Measurements from ENCODE around the gene SEMA3F.

SEMA3F gene

GRCh38 chr3:50183755-50184154, 28.6 kb downstream of the SEMA3F start:
- Mint-ChIP-seq H3K9me3 (no peaks in the 10 kb centered on the region), H3K4me3 (no peak overlapping the region), H3K27me3 (no peaks in the 10 kb centered on the region), H3K4me1 (ENCODE audit: low read depth) (no peaks in the 10 kb centered on the region), H3K27ac (no peak overlapping the region), H3K36me3 (ENCODE audit: low read depth) (no peaks in the 10 kb centered on the region)
- no peak for DNase-seq

- no peaks in the 10 kb centered on the region for H3K27me3 Mint-ChIP-seq
- DNase-seq = no peak
- no peak overlapping the region for H3K4me3 Mint-ChIP-seq
- H3K27ac Mint-ChIP-seq = no peak overlapping the region
- no peaks in the 10 kb centered on the region for H3K9me3 Mint-ChIP-seq
- no peaks in the 10 kb centered on the region for H3K4me1 Mint-ChIP-seq (ENCODE audit: low read depth)
- no peaks in the 10 kb centered on the region for H3K36me3 Mint-ChIP-seq (ENCODE audit: low read depth)
Measured at GRCh38 chr3:50184242-50184978, 29.3 kb downstream of the SEMA3F start.

- no peaks in the 10 kb centered on the region for H3K36me3 Mint-ChIP-seq (ENCODE audit: low read depth)
- no peak overlapping the region for H3K4me3 Mint-ChIP-seq
- H3K27ac Mint-ChIP-seq = no peak overlapping the region
- H3K4me1 Mint-ChIP-seq (ENCODE audit: low read depth) = no peaks in the 10 kb centered on the region
- H3K27me3 Mint-ChIP-seq = no peaks in the 10 kb centered on the region
- DNase-seq = no peak
- H3K9me3 Mint-ChIP-seq = no peaks in the 10 kb centered on the region
Measured at GRCh38 chr3:50185230-50185629, 30.1 kb downstream of the SEMA3F start.

GRCh38 chr3:50186096-50186495, 31.0 kb downstream of the SEMA3F start:
- H3K4me1 Mint-ChIP-seq (ENCODE audit: low read depth) = no peaks in the 10 kb centered on the region
- H3K9me3 Mint-ChIP-seq = no peaks in the 10 kb centered on the region
- H3K4me3 Mint-ChIP-seq = no peak overlapping the region
- no peak overlapping the region for H3K27ac Mint-ChIP-seq
- H3K27me3 Mint-ChIP-seq = no peaks in the 10 kb centered on the region
- DNase-seq = no peak
- no peaks in the 10 kb centered on the region for H3K36me3 Mint-ChIP-seq (ENCODE audit: low read depth)

GRCh38 chr3:50187750-50188149, 32.6 kb downstream of the SEMA3F start:
- Mint-ChIP-seq H3K36me3 (ENCODE audit: low read depth) (no peaks in the 10 kb centered on the region), H3K27ac (no peak overlapping the region), H3K4me1 (ENCODE audit: low read depth) (peaks cover 2% of the 10 kb centered on the region), H3K4me3 (no peak overlapping the region), H3K9me3 (no peaks in the 10 kb centered on the region), H3K27me3 (peaks cover 3% of the 10 kb centered on the region)
- DNase-seq = no peak

- H3K27ac Mint-ChIP-seq = no peak overlapping the region
- H3K27me3 Mint-ChIP-seq = peaks cover 13% of the 10 kb centered on the region
- H3K9me3 Mint-ChIP-seq = no peaks in the 10 kb centered on the region
- peaks cover 11% of the 10 kb centered on the region for H3K4me1 Mint-ChIP-seq (ENCODE audit: low read depth)
- H3K4me3 Mint-ChIP-seq = no peak overlapping the region
- DNase-seq = peak; percentile 46
- no peaks in the 10 kb centered on the region for H3K36me3 Mint-ChIP-seq (ENCODE audit: low read depth)
Measured at GRCh38 chr3:50189274-50189673, 34.1 kb downstream of the SEMA3F start.

GRCh38 chr3:50189989-50190388, 34.9 kb downstream of the SEMA3F start:
- no peak overlapping the region for H3K4me3 Mint-ChIP-seq
- no peaks in the 10 kb centered on the region for H3K9me3 Mint-ChIP-seq
- H3K27me3 Mint-ChIP-seq = peaks cover 19% of the 10 kb centered on the region
- no peaks in the 10 kb centered on the region for H3K36me3 Mint-ChIP-seq (ENCODE audit: low read depth)
- no peak overlapping the region for H3K27ac Mint-ChIP-seq
- no peak for DNase-seq
- H3K4me1 Mint-ChIP-seq (ENCODE audit: low read depth) = peaks cover 16% of the 10 kb centered on the region

GRCh38 chr3:50190936-50191660, 36.0 kb downstream of the SEMA3F start, which contains the start of gene GNAT1:
Gene GNAT1 (plus strand): TSS chr3:50191610. CDS start chr3:50191726, 116 bp downstream.
- DNase-seq = no peak
- H3K27ac Mint-ChIP-seq = no peak within 1 kb of the TSS

GRCh38 chr3:50192124-50192523, 37.0 kb downstream of the SEMA3F start:
- DNase-seq = peak; percentile 38
- H3K27me3 Mint-ChIP-seq = peaks cover 19% of the 10 kb centered on the region
- H3K4me3 Mint-ChIP-seq = no peak overlapping the region
- H3K36me3 Mint-ChIP-seq (ENCODE audit: low read depth) = no peaks in the 10 kb centered on the region
- H3K4me1 Mint-ChIP-seq (ENCODE audit: low read depth) = peaks cover 16% of the 10 kb centered on the region
- no peak overlapping the region for H3K27ac Mint-ChIP-seq
- H3K9me3 Mint-ChIP-seq = no peaks in the 10 kb centered on the region

More at GRCh38 chr3:50190936-50191660, 36.0 kb downstream of the SEMA3F start, which contains the start of gene GNAT1:
- Mint-ChIP-seq H3K4me3 (no peak within 1 kb of the TSS), H3K9me3 (no peaks in the 10 kb centered on the region), H3K36me3 (ENCODE audit: low read depth) (no peaks in the 10 kb centered on the region), H3K27me3 (peaks cover 19% of the 10 kb centered on the region), H3K4me1 (ENCODE audit: low read depth) (peaks cover 16% of the 10 kb centered on the region)

- H3K36me3 Mint-ChIP-seq (ENCODE audit: low read depth) = no peaks in the 10 kb centered on the region
- no peak overlapping the region for H3K27ac Mint-ChIP-seq
- H3K4me3 Mint-ChIP-seq = no peak overlapping the region
- peak; percentile 93 for DNase-seq
- peaks cover 19% of the 10 kb centered on the region for H3K27me3 Mint-ChIP-seq
- no peaks in the 10 kb centered on the region for H3K9me3 Mint-ChIP-seq
- H3K4me1 Mint-ChIP-seq (ENCODE audit: low read depth) = peaks cover 16% of the 10 kb centered on the region
Measured at GRCh38 chr3:50192689-50193141, 37.6 kb downstream of the SEMA3F start.

- no peak for DNase-seq
- peaks cover 19% of the 10 kb centered on the region for H3K27me3 Mint-ChIP-seq
- H3K9me3 Mint-ChIP-seq = no peaks in the 10 kb centered on the region
- H3K27ac Mint-ChIP-seq = no peak overlapping the region
- peaks cover 16% of the 10 kb centered on the region for H3K4me1 Mint-ChIP-seq (ENCODE audit: low read depth)
- H3K4me3 Mint-ChIP-seq = no peak overlapping the region
- no peaks in the 10 kb centered on the region for H3K36me3 Mint-ChIP-seq (ENCODE audit: low read depth)
Measured at GRCh38 chr3:50193286-50193685, 38.2 kb downstream of the SEMA3F start.

GRCh38 chr3:50193746-50194127, 38.6 kb downstream of the SEMA3F start:
- Mint-ChIP-seq H3K27me3 (peaks cover 19% of the 10 kb centered on the region), H3K4me3 (no peak overlapping the region), H3K27ac (no peak overlapping the region), H3K4me1 (ENCODE audit: low read depth) (peaks cover 16% of the 10 kb centered on the region), H3K9me3 (no peaks in the 10 kb centered on the region), H3K36me3 (ENCODE audit: low read depth) (no peaks in the 10 kb centered on the region)
- no peak for DNase-seq

- no peak overlapping the region for H3K27ac Mint-ChIP-seq
- H3K4me3 Mint-ChIP-seq = peak overlapping the region; percentile 10
Measured at GRCh38 chr3:50194128-50194902, 39.2 kb downstream of the SEMA3F start.

GRCh38 chr3:50194903-50195500, 39.9 kb downstream of the SEMA3F start:
- H3K27me3 Mint-ChIP-seq = peaks cover 22% of the 10 kb centered on the region
- H3K27ac Mint-ChIP-seq = no peak overlapping the region
- peaks cover 16% of the 10 kb centered on the region for H3K4me1 Mint-ChIP-seq (ENCODE audit: low read depth)
- peak overlapping the region; percentile 10 for H3K4me3 Mint-ChIP-seq
- H3K36me3 Mint-ChIP-seq (ENCODE audit: low read depth) = no peaks in the 10 kb centered on the region
- no peak for DNase-seq
- H3K9me3 Mint-ChIP-seq = no peaks in the 10 kb centered on the region

More at GRCh38 chr3:50194128-50194902, 39.2 kb downstream of the SEMA3F start:
- peaks cover 16% of the 10 kb centered on the region for H3K4me1 Mint-ChIP-seq (ENCODE audit: low read depth)
- no peaks in the 10 kb centered on the region for H3K9me3 Mint-ChIP-seq
- no peaks in the 10 kb centered on the region for H3K36me3 Mint-ChIP-seq (ENCODE audit: low read depth)
- DNase-seq = peak; percentile 89
- peaks cover 21% of the 10 kb centered on the region for H3K27me3 Mint-ChIP-seq

All from activated T-cell treated with anti-CD3 and anti-CD28 coated beads, Interleukin-2, amount 50 U/mL, for 24 hours (primary cell).